K562 (cell line): ENCODE results near the gene SLC25A10. TPM values are rescaled to one million over a fixed set of nuclear protein-coding genes. Genes with fewer than 3 reads are reported as not detected.

Experiments used
- BHLHE40 ChIP-seq: IDR thresholded peaks from 2 replicates; pipeline ENCODE4 v1.6.1; 2011; ENCODE audit warnings: low read length, improper control_type of control experiment
- CSDE1 ChIP-seq, 2 experiments: fragments of 450-650 bp; IDR thresholded peaks; 2 replicates each; pipeline ENCODE4 v1.6.1; 2016; ENCODE audit warnings: mild to moderate bottlenecking in 1 of 2
- HNRNPH1 ChIP-seq: fragments of 200-400 bp; formaldehyde crosslinking; optimal IDR thresholded peaks from 2 replicates; pipeline ENCODE3; 2017; ENCODE audit warnings: low read depth, mild to moderate bottlenecking, low read length, moderate library complexity
- KDM1A ChIP-seq, 2 experiments: fragments of 450-650 bp; IDR thresholded peaks; 2 replicates each; pipeline ENCODE4 v1.6.1; 2016; ENCODE audit warnings: mild to moderate bottlenecking in 2 of 2
- POLR2H ChIP-seq: IDR thresholded peaks from 2 replicates; pipeline ENCODE4 v1.6.1; 2016; ENCODE audit warnings: missing genetic modification characterization, low read depth, mild to moderate bottlenecking, control low read depth, missing compliant biosample characterization, moderate library complexity
- RAD21 ChIP-seq, 2 experiments: fragments of 250-450 bp in 1 of 2; fragments of 450-650 bp in 1 of 2; sonication (Bioruptor Pico) in 1 of 2; formaldehyde crosslinking in 1 of 2; IDR thresholded peaks in 1 of 2; conservative IDR thresholded peaks in 1 of 2; 2 replicates each; pipeline versions ENCODE4 v1.4.0 to v1.8.0; 2020 to 2022; ENCODE audit warnings: mild to moderate bottlenecking in 2 of 2, moderate library complexity in 1 of 2
- SMARCA4 ChIP-seq: fragments of 450-650 bp; IDR thresholded peaks from 2 replicates; pipeline ENCODE4 v1.6.1; 2016
- SOX6 ChIP-seq: fragments of 450-650 bp; IDR thresholded peaks from 2 replicates; pipeline ENCODE4 v1.6.1; 2014; ENCODE audit warnings: mild to moderate bottlenecking
- ZNF146 ChIP-seq: IDR thresholded peaks from one replicate; pipeline ENCODE4 v1.6.1; 2018; ENCODE audit warnings: missing compliant biosample characterization; ENCODE audit not compliant: unreplicated experiment
- ZNF24 ChIP-seq: fragments of 450-650 bp; IDR thresholded peaks from 2 replicates; pipeline ENCODE4 v1.6.1; 2016
- ZZZ3 ChIP-seq: fragments of 450-650 bp; IDR thresholded peaks from 2 replicates; pipeline ENCODE4 v1.6.1; 2016; ENCODE audit warnings: antibody characterized with exemption, mild to moderate bottlenecking, moderate library complexity
- polyA plus RNA-seq, 8 experiments: library from polyadenylated mRNA; depleted of rRNA in 4 of 8; stranded (reverse) in 5 of 8; unstranded in 3 of 8; fragments of >200 nt; fragmentation: Nextera tagmentation in 2 of 8; fragmentation: Illumina TruSeq in 1 of 8; extraction: Ambion mirVana in 2 of 8; extraction: Trizol in 1 of 8; gene quantifications; 2 replicates each; pipeline versions ENCODE4 v1.2.1 to v1.2.3, GENCODE V29; 2011 to 2014; ENCODE audit warnings: inconsistent platforms in 1 of 8, missing spikeins in 1 of 8
- total RNA-seq, 7 experiments: library from RNA; depleted of rRNA in 6 of 7; stranded (reverse); fragments of >200 nt in 6 of 7; fragmentation: Illumina TruSeq in 2 of 7; extraction: Trizol in 2 of 7; gene quantifications; 2 replicates each; pipeline versions ENCODE4 v1.2.1 to v1.2.3, GENCODE V29; 2011 to 2021; ENCODE audit warnings: low replicate concordance in 1 of 7
- TF ChIP-seq, protein P1 (sequence below): fragments of 250-450 bp; sonication (Bioruptor Pico); IDR thresholded peaks from 2 replicates; pipeline ENCODE4 v1.8.0; 2022; ENCODE audit warnings: inconsistent platforms, mild to moderate bottlenecking, moderate library complexity, borderline replicate concordance
- TF ChIP-seq, protein P2 (sequence below): fragments of 250-450 bp; sonication (Bioruptor Pico); IDR thresholded peaks from 2 replicates; pipeline ENCODE4 v1.6.1; 2021; ENCODE audit warnings: mild to moderate bottlenecking
- TF ChIP-seq, protein P3 (sequence below): fragments of 200-600 bp; sonication (generic); IDR thresholded peaks from one replicate; pipeline ENCODE4 v1.6.1; 2012; ENCODE audit warnings: mild to moderate bottlenecking, low read depth, low read length, inconsistent platforms

SLC25A10 gene
- total and polyA plus RNA-seq, 9 of the 15 experiments (the other 6 are each of a cell fraction or from before 2014, with no cell fraction given), result 0.10 to 85.6 (median 34.3) TPM

DNA sequence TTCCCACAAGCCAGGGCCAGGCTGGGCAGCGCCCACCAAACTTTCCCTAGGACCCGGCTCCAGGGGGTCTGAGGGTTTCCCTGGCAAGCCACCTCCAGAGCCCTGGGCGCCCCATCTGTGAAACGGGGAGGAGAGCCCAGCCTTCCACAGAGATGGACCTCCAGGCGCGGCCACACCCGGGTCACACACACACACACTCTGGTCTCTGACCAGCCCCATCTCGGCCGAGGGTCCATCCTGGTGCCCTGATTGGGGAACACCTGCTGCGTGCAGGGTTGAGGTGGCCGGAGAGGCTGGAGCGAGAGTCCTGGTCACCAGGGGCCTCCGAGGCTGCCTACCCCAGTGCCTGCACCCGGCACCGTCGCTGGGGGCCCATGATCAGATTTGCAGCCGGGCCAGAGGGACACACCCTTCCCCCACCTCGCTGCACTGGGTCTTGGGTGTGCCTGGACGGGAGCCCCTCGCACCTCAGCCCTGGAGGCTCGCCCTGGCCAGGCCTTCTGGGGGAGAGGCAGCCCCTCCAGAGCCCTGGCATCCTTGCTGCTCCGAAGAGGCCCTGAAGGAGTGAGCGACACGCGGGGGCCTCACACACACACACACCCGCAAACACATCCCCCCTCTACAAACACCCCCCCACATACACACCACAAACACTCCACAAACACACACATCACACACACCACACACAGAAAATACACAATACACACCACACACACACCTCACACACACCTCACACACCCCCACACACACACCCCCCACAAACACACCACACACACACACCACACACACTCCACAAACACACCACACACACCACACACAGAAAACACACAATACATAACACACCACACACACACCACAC is 29.7 kb downstream of the SLC25A10 start (continued):
- TF ChIP-seq, protein P1, sequence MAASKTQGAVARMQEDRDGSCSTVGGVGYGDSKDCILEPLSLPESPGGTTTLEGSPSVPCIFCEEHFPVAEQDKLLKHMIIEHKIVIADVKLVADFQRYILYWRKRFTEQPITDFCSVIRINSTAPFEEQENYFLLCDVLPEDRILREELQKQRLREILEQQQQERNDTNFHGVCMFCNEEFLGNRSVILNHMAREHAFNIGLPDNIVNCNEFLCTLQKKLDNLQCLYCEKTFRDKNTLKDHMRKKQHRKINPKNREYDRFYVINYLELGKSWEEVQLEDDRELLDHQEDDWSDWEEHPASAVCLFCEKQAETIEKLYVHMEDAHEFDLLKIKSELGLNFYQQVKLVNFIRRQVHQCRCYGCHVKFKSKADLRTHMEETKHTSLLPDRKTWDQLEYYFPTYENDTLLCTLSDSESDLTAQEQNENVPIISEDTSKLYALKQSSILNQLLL (CRISPR knock-in tag), result no peak
- no peak for TF ChIP-seq HNRNPH1
- no peak for TF ChIP-seq SOX6
- TF ChIP-seq, protein P2, sequence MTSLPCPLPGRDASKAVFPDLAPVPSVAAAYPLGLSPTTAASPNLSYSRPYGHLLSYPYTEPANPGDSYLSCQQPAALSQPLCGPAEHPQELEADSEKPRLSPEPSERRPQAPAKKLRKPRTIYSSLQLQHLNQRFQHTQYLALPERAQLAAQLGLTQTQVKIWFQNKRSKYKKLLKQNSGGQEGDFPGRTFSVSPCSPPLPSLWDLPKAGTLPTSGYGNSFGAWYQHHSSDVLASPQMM, result no peak
- TF ChIP-seq RAD21 (CRISPR knock-in tag; conservative IDR thresholded peaks at IDR 0.05 in 1 of 2, IDR thresholded peaks at IDR 0.05 in 1 of 2), result no peak
- TF ChIP-seq, protein P3, sequence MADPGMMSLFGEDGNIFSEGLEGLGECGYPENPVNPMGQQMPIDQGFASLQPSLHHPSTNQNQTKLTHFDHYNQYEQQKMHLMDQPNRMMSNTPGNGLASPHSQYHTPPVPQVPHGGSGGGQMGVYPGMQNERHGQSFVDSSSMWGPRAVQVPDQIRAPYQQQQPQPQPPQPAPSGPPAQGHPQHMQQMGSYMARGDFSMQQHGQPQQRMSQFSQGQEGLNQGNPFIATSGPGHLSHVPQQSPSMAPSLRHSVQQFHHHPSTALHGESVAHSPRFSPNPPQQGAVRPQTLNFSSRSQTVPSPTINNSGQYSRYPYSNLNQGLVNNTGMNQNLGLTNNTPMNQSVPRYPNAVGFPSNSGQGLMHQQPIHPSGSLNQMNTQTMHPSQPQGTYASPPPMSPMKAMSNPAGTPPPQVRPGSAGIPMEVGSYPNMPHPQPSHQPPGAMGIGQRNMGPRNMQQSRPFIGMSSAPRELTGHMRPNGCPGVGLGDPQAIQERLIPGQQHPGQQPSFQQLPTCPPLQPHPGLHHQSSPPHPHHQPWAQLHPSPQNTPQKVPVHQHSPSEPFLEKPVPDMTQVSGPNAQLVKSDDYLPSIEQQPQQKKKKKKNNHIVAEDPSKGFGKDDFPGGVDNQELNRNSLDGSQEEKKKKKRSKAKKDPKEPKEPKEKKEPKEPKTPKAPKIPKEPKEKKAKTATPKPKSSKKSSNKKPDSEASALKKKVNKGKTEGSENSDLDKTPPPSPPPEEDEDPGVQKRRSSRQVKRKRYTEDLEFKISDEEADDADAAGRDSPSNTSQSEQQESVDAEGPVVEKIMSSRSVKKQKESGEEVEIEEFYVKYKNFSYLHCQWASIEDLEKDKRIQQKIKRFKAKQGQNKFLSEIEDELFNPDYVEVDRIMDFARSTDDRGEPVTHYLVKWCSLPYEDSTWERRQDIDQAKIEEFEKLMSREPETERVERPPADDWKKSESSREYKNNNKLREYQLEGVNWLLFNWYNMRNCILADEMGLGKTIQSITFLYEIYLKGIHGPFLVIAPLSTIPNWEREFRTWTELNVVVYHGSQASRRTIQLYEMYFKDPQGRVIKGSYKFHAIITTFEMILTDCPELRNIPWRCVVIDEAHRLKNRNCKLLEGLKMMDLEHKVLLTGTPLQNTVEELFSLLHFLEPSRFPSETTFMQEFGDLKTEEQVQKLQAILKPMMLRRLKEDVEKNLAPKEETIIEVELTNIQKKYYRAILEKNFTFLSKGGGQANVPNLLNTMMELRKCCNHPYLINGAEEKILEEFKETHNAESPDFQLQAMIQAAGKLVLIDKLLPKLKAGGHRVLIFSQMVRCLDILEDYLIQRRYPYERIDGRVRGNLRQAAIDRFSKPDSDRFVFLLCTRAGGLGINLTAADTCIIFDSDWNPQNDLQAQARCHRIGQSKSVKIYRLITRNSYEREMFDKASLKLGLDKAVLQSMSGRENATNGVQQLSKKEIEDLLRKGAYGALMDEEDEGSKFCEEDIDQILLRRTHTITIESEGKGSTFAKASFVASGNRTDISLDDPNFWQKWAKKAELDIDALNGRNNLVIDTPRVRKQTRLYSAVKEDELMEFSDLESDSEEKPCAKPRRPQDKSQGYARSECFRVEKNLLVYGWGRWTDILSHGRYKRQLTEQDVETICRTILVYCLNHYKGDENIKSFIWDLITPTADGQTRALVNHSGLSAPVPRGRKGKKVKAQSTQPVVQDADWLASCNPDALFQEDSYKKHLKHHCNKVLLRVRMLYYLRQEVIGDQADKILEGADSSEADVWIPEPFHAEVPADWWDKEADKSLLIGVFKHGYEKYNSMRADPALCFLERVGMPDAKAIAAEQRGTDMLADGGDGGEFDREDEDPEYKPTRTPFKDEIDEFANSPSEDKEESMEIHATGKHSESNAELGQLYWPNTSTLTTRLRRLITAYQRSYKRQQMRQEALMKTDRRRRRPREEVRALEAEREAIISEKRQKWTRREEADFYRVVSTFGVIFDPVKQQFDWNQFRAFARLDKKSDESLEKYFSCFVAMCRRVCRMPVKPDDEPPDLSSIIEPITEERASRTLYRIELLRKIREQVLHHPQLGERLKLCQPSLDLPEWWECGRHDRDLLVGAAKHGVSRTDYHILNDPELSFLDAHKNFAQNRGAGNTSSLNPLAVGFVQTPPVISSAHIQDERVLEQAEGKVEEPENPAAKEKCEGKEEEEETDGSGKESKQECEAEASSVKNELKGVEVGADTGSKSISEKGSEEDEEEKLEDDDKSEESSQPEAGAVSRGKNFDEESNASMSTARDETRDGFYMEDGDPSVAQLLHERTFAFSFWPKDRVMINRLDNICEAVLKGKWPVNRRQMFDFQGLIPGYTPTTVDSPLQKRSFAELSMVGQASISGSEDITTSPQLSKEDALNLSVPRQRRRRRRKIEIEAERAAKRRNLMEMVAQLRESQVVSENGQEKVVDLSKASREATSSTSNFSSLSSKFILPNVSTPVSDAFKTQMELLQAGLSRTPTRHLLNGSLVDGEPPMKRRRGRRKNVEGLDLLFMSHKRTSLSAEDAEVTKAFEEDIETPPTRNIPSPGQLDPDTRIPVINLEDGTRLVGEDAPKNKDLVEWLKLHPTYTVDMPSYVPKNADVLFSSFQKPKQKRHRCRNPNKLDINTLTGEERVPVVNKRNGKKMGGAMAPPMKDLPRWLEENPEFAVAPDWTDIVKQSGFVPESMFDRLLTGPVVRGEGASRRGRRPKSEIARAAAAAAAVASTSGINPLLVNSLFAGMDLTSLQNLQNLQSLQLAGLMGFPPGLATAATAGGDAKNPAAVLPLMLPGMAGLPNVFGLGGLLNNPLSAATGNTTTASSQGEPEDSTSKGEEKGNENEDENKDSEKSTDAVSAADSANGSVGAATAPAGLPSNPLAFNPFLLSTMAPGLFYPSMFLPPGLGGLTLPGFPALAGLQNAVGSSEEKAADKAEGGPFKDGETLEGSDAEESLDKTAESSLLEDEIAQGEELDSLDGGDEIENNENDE, result no peak
- TF ChIP-seq CSDE1 (IDR thresholded peaks at IDR 0.05), result no peak
- no peak for TF ChIP-seq POLR2H (tag)
- TF ChIP-seq BHLHE40, result no peak
- no peak for TF ChIP-seq ZNF24
- TF ChIP-seq KDM1A (IDR thresholded peaks at IDR 0.05), result peak in 1 of 2 experiments; percentile 21; a peak in 2 of 4 replicates
- TF ChIP-seq SMARCA4, result 0 out of 2 replicates have a peak, but pooled peaks have one; percentile 26
- no peak for TF ChIP-seq ZNF146
- TF ChIP-seq ZZZ3, result no peak
